ENCODE results near the gene AFDN. TPM values are rescaled to one million over a fixed set of nuclear protein-coding genes. Genes with fewer than 3 reads are reported as not detected.

Gene AFDN
- total and polyA plus RNA-seq, 2 of the 8 experiments (the other 6 are each of a cell fraction or from before 2014, with no cell fraction given) = 53.4 to 192 TPM

DNA sequence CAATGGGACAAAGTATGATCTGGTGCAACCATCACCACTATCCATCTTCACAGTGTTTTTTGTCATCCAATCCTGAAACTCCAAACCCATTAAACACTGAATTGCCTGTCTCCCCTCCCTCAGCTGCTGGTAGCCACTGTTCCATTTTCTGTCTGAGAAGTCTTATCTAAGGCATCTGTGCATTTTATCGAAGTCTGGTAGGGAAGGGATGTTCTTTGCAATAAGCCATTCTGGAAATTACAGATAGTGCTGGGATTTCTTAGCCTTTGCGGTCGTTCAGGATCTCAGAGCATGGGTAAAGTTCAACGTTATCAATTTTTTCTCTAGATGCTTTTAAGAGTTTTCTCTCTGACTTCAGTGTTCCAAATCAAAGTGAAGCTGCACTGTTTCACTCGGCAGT is 194.9 kb downstream of the AFDN start:
- H4K8ac ChIP-seq (ENCODE audit: extremely low read depth, insufficient read depth, low read length) = no peak overlapping the region
- no peak overlapping the region for H3K4me2 ChIP-seq (ENCODE audit: insufficient read depth in 1 of 2, low read depth in 2 of 2, low read length in 2 of 2)
- H3K79me2 ChIP-seq (ENCODE audit: control insufficient read depth in 1 of 2, insufficient read depth in 2 of 2, low read length in 2 of 2) = no peaks in the 10 kb centered on the region
- H2BK12ac ChIP-seq (ENCODE audit: low read depth, low read length) = no peak overlapping the region
- CTCF ChIA-PET (ENCODE audit: partially characterized antibody) = interaction anchor here (0.9 to 1.4 kb wide), 4 partner anchors 8 to 42 kb away, joined by 3 to 7 read pairs (median 4); no protein-coding TSS in a partner anchor
- no peak overlapping the region for H3K56ac ChIP-seq (replicated peaks; ENCODE audit: insufficient read length, low read depth, low read length)
- no peak overlapping the region for H3K9ac ChIP-seq (replicated peaks in 1 of 4; ENCODE audit: extremely low read depth in 1 of 4, low read depth in 3 of 4, low read length in 3 of 4)
- H3K4me1 ChIP-seq (replicated peaks in 1 of 4; ENCODE audit: control insufficient read depth in 3 of 4, insufficient read depth in 4 of 4, low read length in 3 of 4) = peaks cover 0 to 5% (median 1%) of the 10 kb centered on the region in 4 experiments; a peak in 4 of 7 replicates
- H4K5ac ChIP-seq (ENCODE audit: insufficient read length, low read depth, low read length) = no peak overlapping the region
- no peak overlapping the region for H3K27ac ChIP-seq (ENCODE audit: low read depth, low read length)
- no peak overlapping the region for H3K4ac ChIP-seq (replicated peaks; ENCODE audit: insufficient read length, low read depth, low read length)
- H3K4me3 ChIP-seq (ENCODE audit: extremely low read depth in 1 of 4, insufficient read depth in 2 of 4, low read depth in 3 of 4, low read length in 4 of 4) = no peak overlapping the region
- H2AFZ ChIP-seq (ENCODE audit: low read length) = no peak overlapping the region
- no peaks in the 10 kb centered on the region for H3K27me3 ChIP-seq (replicated peaks in 1 of 4; ENCODE audit: control insufficient read depth in 3 of 4, extremely low read depth in 1 of 4, insufficient read depth in 3 of 4, low read length in 3 of 4)
- H2BK15ac ChIP-seq (ENCODE audit: low read length) = no peak overlapping the region
- no peak overlapping the region for H3K14ac ChIP-seq (ENCODE audit: insufficient read length)
- no peak overlapping the region for H2BK20ac ChIP-seq (ENCODE audit: low read length)
- no peak overlapping the region for H2BK120ac ChIP-seq (replicated peaks; ENCODE audit: low read depth, low read length)
- POLR2A ChIA-PET (ENCODE audit: partially characterized antibody) = no interaction called here
- H4K20me1 ChIP-seq (replicated peaks in 1 of 2; ENCODE audit: control insufficient read depth in 1 of 2, insufficient read depth in 2 of 2, low read length in 2 of 2) = no peaks in the 10 kb centered on the region
- H3K36me3 ChIP-seq (ENCODE audit: control insufficient read depth in 2 of 4, insufficient read depth in 4 of 4, low read length in 3 of 4) = no peaks in the 10 kb centered on the region
- no peak overlapping the region for H3K23ac ChIP-seq (ENCODE audit: insufficient read length)
- H3K79me1 ChIP-seq (ENCODE audit: low read depth, low read length) = no peaks in the 10 kb centered on the region
- H3K23me2 ChIP-seq (ENCODE audit: low read depth, low read length) = peaks cover 2% of the 10 kb centered on the region; the same call in 1 of the 2 replicates
- WGBS, 2 experiments (ENCODE audit: extremely low coverage in 1 of 2, insufficient coverage in 1 of 2, insufficient read length in 1 of 2, insufficient replicate concordance in 2 of 2, low coverage in 1 of 2, low lambda C conversion rate in 2 of 2, missing lambda C conversion rate in 1 of 2) = 88% methylated on average over 5 of the region's 5 CpGs; no CpG with 5 or more reads in 1 of the 2 experiments
- DNase-seq (ENCODE audit: low read depth in 1 of 2, low spot score in 2 of 2) (no peak), FAIRE-seq (no peak)
- no peak overlapping the region for H4K91ac ChIP-seq (replicated peaks; ENCODE audit: insufficient read length, low read length)
- no peak overlapping the region for H3K18ac ChIP-seq (ENCODE audit: extremely low read depth, low read length)
- no peaks in the 10 kb centered on the region for H3K9me3 ChIP-seq (ENCODE audit: insufficient read depth in 2 of 2, low read depth in 1 of 2, low read length in 1 of 2)
- no peak overlapping the region for H2AK5ac ChIP-seq (ENCODE audit: low read depth, low read length)
- no peak overlapping the region for H2BK5ac ChIP-seq (ENCODE audit: low read depth, low read length)
- TF ChIP-seq TAF1 (IDR thresholded peaks at IDR 0.05; ENCODE audit: low read depth, low read length) (no peak), BRCA1 (IDR thresholded peaks at IDR 0.05; ENCODE audit: low read depth, low read length) (no peak), POU5F1 (IDR thresholded peaks at IDR 0.05; ENCODE audit: low read depth, low read length) (no peak), RNF2 (IDR thresholded peaks at IDR 0.05; ENCODE audit: borderline replicate concordance, low read depth, low read length, missing control alignments, poor library complexity, severe bottlenecking) (no peak), CBX8 (IDR thresholded peaks at IDR 0.05; ENCODE audit: borderline replicate concordance, low read depth, low read length) (no peak), BACH1 (IDR thresholded peaks at IDR 0.05; ENCODE audit: low read length) (no peak), EZH2 (IDR thresholded peaks at IDR 0.05; ENCODE audit: low read depth, low read length, severe bottlenecking) (no peak), MAFK (IDR thresholded peaks at IDR 0.05; ENCODE audit: low read depth, low read length) (no peak), EP300 (IDR thresholded peaks at IDR 0.05; ENCODE audit: borderline replicate concordance in 1 of 2, low read depth in 2 of 2, low read length in 2 of 2) (no peak), SAP30 (IDR thresholded peaks at IDR 0.05; ENCODE audit: insufficient read depth, insufficient replicate concordance, low read length) (no peak), CHD1 (IDR thresholded peaks at IDR 0.05; ENCODE audit: low read depth, low read length) (no peak)

Measured in H1 (cell line).